ENCODE results near the gene RABL2A. TPM values are rescaled to one million over a fixed set of nuclear protein-coding genes. Genes with fewer than 3 reads are reported as not detected.
A peak's percentile ranks its signal among the peaks of the same experiment; 100 is the strongest.
"Not testable (repeated sequence)": the region's sequence is repeated elsewhere in the genome, so short reads cannot be mapped to it uniquely, and the experiment has no call there.

The RABL2A gene
- total RNA-seq, 5 donors from 2014 or later (not counting 1 experiment from before 2014, with no cell fraction given), result 28.5 to 52.0 (median 41.1) TPM

- not testable (repeated sequence) for H3K36me3 Mint-ChIP-seq
These were observed 37.5 kb upstream of the RABL2A start for GRCh38 chr2:113589591-113589990.

GRCh38 chr2:113591926-113592325, 35.1 kb upstream of the RABL2A start:
- H3K27ac Mint-ChIP-seq, result peak overlapping the region in 1 of 2 donors; percentile 6
- H3K4me1 Mint-ChIP-seq, result peaks cover 13 to 21% (median 17%) of the 10 kb centered on the region in 3 donors
- H3K4me3 Mint-ChIP-seq; POLR2A ChIA-PET; H3K36me3 ChIP-seq (ENCODE audit: control insufficient read depth in 2 of 2, extremely low read depth in 1 of 2, insufficient read depth in 1 of 2, low read length in 1 of 2); CTCF ChIA-PET; H3K27me3 Mint-ChIP-seq; ATAC-seq (replicated peaks in 1 of 4); H3K27ac ChIP-seq (ENCODE audit: low read length); H3K9me3 ChIP-seq; H3K36me3 Mint-ChIP-seq; H3K4me3 ChIP-seq (ENCODE audit: control insufficient read depth in 1 of 2, extremely low read depth in 1 of 2, low read length in 1 of 2); H3K9me3 Mint-ChIP-seq; H3K27me3 ChIP-seq (replicated peaks in 1 of 2; ENCODE audit: control insufficient read depth in 2 of 2, extremely low read depth in 1 of 2, insufficient read depth in 2 of 2, low read length in 1 of 2): not testable (repeated sequence)
- H3K4me1 ChIP-seq (ENCODE audit: control insufficient read depth in 1 of 2, extremely low read depth in 1 of 2, insufficient read depth in 2 of 2, low read length in 2 of 2), result peaks cover 9 to 12% of the 10 kb centered on the region in 2 experiments
- no CpG with 5 or more reads among the region's 9 CpGs for WGBS (ENCODE audit: insufficient coverage)
- peak in 5 of 35 experiments; percentile 14 to 30 (median 19) for DNase-seq

More at GRCh38 chr2:113589591-113589990, 37.5 kb upstream of the RABL2A start:
- H3K36me3 ChIP-seq (ENCODE audit: control insufficient read depth in 2 of 2, extremely low read depth in 1 of 2, insufficient read depth in 1 of 2, low read length in 1 of 2); H3K27me3 ChIP-seq (replicated peaks in 1 of 2; ENCODE audit: control insufficient read depth in 2 of 2, extremely low read depth in 1 of 2, insufficient read depth in 2 of 2, low read length in 1 of 2); H3K4me3 ChIP-seq (ENCODE audit: control insufficient read depth in 1 of 2, extremely low read depth in 1 of 2, low read length in 1 of 2); H3K27me3 Mint-ChIP-seq; H3K27ac ChIP-seq (ENCODE audit: low read length); H3K9me3 ChIP-seq; H3K27ac Mint-ChIP-seq; DNase-seq; H3K9me3 Mint-ChIP-seq; POLR2A ChIA-PET; H3K4me3 Mint-ChIP-seq; ATAC-seq (replicated peaks in 1 of 4); CTCF ChIA-PET: not testable (repeated sequence)
- peaks cover 24 to 35% (median 25%) of the 10 kb centered on the region in 3 donors for H3K4me1 Mint-ChIP-seq
- H3K4me1 ChIP-seq (ENCODE audit: control insufficient read depth in 1 of 2, extremely low read depth in 1 of 2, insufficient read depth in 2 of 2, low read length in 2 of 2), result peaks cover 12 to 14% of the 10 kb centered on the region in 2 experiments
- WGBS (ENCODE audit: insufficient coverage), result 80% methylated on average over 3 of the region's 7 CpGs

- POLR2A ChIA-PET; H3K27me3 ChIP-seq (replicated peaks in 1 of 2; ENCODE audit: control insufficient read depth in 2 of 2, extremely low read depth in 1 of 2, insufficient read depth in 2 of 2, low read length in 1 of 2); H3K36me3 Mint-ChIP-seq; H3K36me3 ChIP-seq (ENCODE audit: control insufficient read depth in 2 of 2, extremely low read depth in 1 of 2, insufficient read depth in 1 of 2, low read length in 1 of 2); H3K27ac Mint-ChIP-seq; ATAC-seq (replicated peaks in 1 of 4); CTCF ChIA-PET; H3K4me3 Mint-ChIP-seq; H3K27me3 Mint-ChIP-seq; H3K27ac ChIP-seq (ENCODE audit: low read length); H3K4me3 ChIP-seq (ENCODE audit: control insufficient read depth in 1 of 2, extremely low read depth in 1 of 2, low read length in 1 of 2); DNase-seq; H3K9me3 Mint-ChIP-seq; H3K9me3 ChIP-seq: not testable (repeated sequence)
- peaks cover 10 to 15% (median 11%) of the 10 kb centered on the region in 3 donors for H3K4me1 Mint-ChIP-seq
- peaks cover 6 to 12% of the 10 kb centered on the region in 2 experiments for H3K4me1 ChIP-seq (ENCODE audit: control insufficient read depth in 1 of 2, extremely low read depth in 1 of 2, insufficient read depth in 2 of 2, low read length in 2 of 2)
- WGBS (ENCODE audit: insufficient coverage), result no CpG with 5 or more reads among the region's 6 CpGs
These were observed 33.8 kb upstream of the RABL2A start for GRCh38 chr2:113593280-113593679.

- peaks cover 10 to 15% (median 11%) of the 10 kb centered on the region in 3 donors for H3K4me1 Mint-ChIP-seq
- WGBS (ENCODE audit: insufficient coverage), result 96% methylated on average over 6 of the region's 10 CpGs
- H3K4me3 Mint-ChIP-seq; H3K4me3 ChIP-seq (ENCODE audit: control insufficient read depth in 1 of 2, extremely low read depth in 1 of 2, low read length in 1 of 2); DNase-seq; H3K27ac ChIP-seq (ENCODE audit: low read length); H3K9me3 Mint-ChIP-seq; CTCF ChIA-PET; H3K27me3 Mint-ChIP-seq; H3K9me3 ChIP-seq; H3K36me3 ChIP-seq (ENCODE audit: control insufficient read depth in 2 of 2, extremely low read depth in 1 of 2, insufficient read depth in 1 of 2, low read length in 1 of 2); H3K27ac Mint-ChIP-seq; H3K27me3 ChIP-seq (replicated peaks in 1 of 2; ENCODE audit: control insufficient read depth in 2 of 2, extremely low read depth in 1 of 2, insufficient read depth in 2 of 2, low read length in 1 of 2); H3K36me3 Mint-ChIP-seq; POLR2A ChIA-PET; ATAC-seq (replicated peaks in 1 of 4): not testable (repeated sequence)
- peaks cover 6 to 12% of the 10 kb centered on the region in 2 experiments for H3K4me1 ChIP-seq (ENCODE audit: control insufficient read depth in 1 of 2, extremely low read depth in 1 of 2, insufficient read depth in 2 of 2, low read length in 2 of 2)
These were observed 31.3 kb upstream of the RABL2A start for GRCh38 chr2:113595725-113596124.

GRCh38 chr2:113597164-113597563, 29.9 kb upstream of the RABL2A start:
- no CpG with 5 or more reads among the region's 10 CpGs for WGBS (ENCODE audit: insufficient coverage)
- H3K4me3 Mint-ChIP-seq; H3K27ac Mint-ChIP-seq; H3K27ac ChIP-seq (ENCODE audit: low read length); H3K27me3 Mint-ChIP-seq; H3K4me1 ChIP-seq (ENCODE audit: control insufficient read depth in 1 of 2, extremely low read depth in 1 of 2, insufficient read depth in 2 of 2, low read length in 2 of 2); CTCF ChIA-PET; H3K4me3 ChIP-seq (ENCODE audit: control insufficient read depth in 1 of 2, extremely low read depth in 1 of 2, low read length in 1 of 2); H3K36me3 ChIP-seq (ENCODE audit: control insufficient read depth in 2 of 2, extremely low read depth in 1 of 2, insufficient read depth in 1 of 2, low read length in 1 of 2); POLR2A ChIA-PET; H3K27me3 ChIP-seq (replicated peaks in 1 of 2; ENCODE audit: control insufficient read depth in 2 of 2, extremely low read depth in 1 of 2, insufficient read depth in 2 of 2, low read length in 1 of 2); H3K9me3 Mint-ChIP-seq; H3K36me3 Mint-ChIP-seq; H3K9me3 ChIP-seq; ATAC-seq (replicated peaks in 1 of 4); DNase-seq; H3K4me1 Mint-ChIP-seq: not testable (repeated sequence)

- H3K4me1 ChIP-seq (ENCODE audit: control insufficient read depth in 1 of 2, extremely low read depth in 1 of 2, insufficient read depth in 2 of 2, low read length in 2 of 2); DNase-seq; H3K27me3 Mint-ChIP-seq; CTCF ChIA-PET; H3K4me1 Mint-ChIP-seq; H3K4me3 Mint-ChIP-seq; ATAC-seq (replicated peaks in 1 of 4); H3K36me3 Mint-ChIP-seq; H3K27ac ChIP-seq (ENCODE audit: low read length); H3K27ac Mint-ChIP-seq; H3K27me3 ChIP-seq (replicated peaks in 1 of 2; ENCODE audit: control insufficient read depth in 2 of 2, extremely low read depth in 1 of 2, insufficient read depth in 2 of 2, low read length in 1 of 2); H3K36me3 ChIP-seq (ENCODE audit: control insufficient read depth in 2 of 2, extremely low read depth in 1 of 2, insufficient read depth in 1 of 2, low read length in 1 of 2); H3K4me3 ChIP-seq (ENCODE audit: control insufficient read depth in 1 of 2, extremely low read depth in 1 of 2, low read length in 1 of 2); H3K9me3 Mint-ChIP-seq; H3K9me3 ChIP-seq; POLR2A ChIA-PET: not testable (repeated sequence)
- WGBS (ENCODE audit: insufficient coverage), result no CpG with 5 or more reads among the region's 9 CpGs
These were observed 29.5 kb upstream of the RABL2A start for GRCh38 chr2:113597572-113597971.

GRCh38 chr2:113598180-113598579, 28.9 kb upstream of the RABL2A start:
- H3K4me3 Mint-ChIP-seq; H3K4me3 ChIP-seq (ENCODE audit: control insufficient read depth in 1 of 2, extremely low read depth in 1 of 2, low read length in 1 of 2); H3K27me3 ChIP-seq (replicated peaks in 1 of 2; ENCODE audit: control insufficient read depth in 2 of 2, extremely low read depth in 1 of 2, insufficient read depth in 2 of 2, low read length in 1 of 2); CTCF ChIA-PET; ATAC-seq (replicated peaks in 1 of 4); H3K9me3 Mint-ChIP-seq; H3K9me3 ChIP-seq; H3K27me3 Mint-ChIP-seq; DNase-seq; H3K27ac Mint-ChIP-seq; H3K4me1 Mint-ChIP-seq; H3K36me3 Mint-ChIP-seq; H3K4me1 ChIP-seq (ENCODE audit: control insufficient read depth in 1 of 2, extremely low read depth in 1 of 2, insufficient read depth in 2 of 2, low read length in 2 of 2); H3K36me3 ChIP-seq (ENCODE audit: control insufficient read depth in 2 of 2, extremely low read depth in 1 of 2, insufficient read depth in 1 of 2, low read length in 1 of 2); H3K27ac ChIP-seq (ENCODE audit: low read length); POLR2A ChIA-PET: not testable (repeated sequence)
- 92% methylated on average over 2 of the region's 13 CpGs for WGBS (ENCODE audit: insufficient coverage)
